IgD-negative memory B cell (primary cell): ENCODE measurements around the gene RPS10. TPM values are rescaled to one million over a fixed set of nuclear protein-coding genes. Genes with fewer than 3 reads are reported as not detected.

Experiments
- H3K27ac Mint-ChIP-seq, 3 donors: one replicate each; pipeline ENCODE4 v1.8.0; 2020 to 2022; ENCODE audit warnings: mild to moderate bottlenecking in 3 of 3, mixed read lengths in 3 of 3, moderate library complexity in 1 of 3
- H3K27me3 Mint-ChIP-seq: one replicate; pipeline ENCODE4 v1.8.0; 2021; ENCODE audit warnings: mixed read lengths
- H3K36me3 Mint-ChIP-seq: one replicate; pipeline ENCODE4 v1.8.0; 2020; ENCODE audit warnings: mild to moderate bottlenecking, mixed read lengths
- H3K4me1 Mint-ChIP-seq, 3 donors: one replicate each; pipeline ENCODE4 v1.8.0; 2020 to 2022; ENCODE audit warnings: mixed read lengths in 3 of 3, mild to moderate bottlenecking in 1 of 3
- H3K4me3 Mint-ChIP-seq, 4 donors: one replicate each; pipeline ENCODE4 v1.8.0; 2020 to 2022; ENCODE audit warnings: mild to moderate bottlenecking in 4 of 4, mixed read lengths in 4 of 4, moderate library complexity in 3 of 4
- H3K9me3 Mint-ChIP-seq, 3 donors: one replicate each; pipeline ENCODE4 v1.8.0; 2020 to 2021; ENCODE audit warnings: mixed read lengths in 3 of 3, mild to moderate bottlenecking in 1 of 3
- polyA plus RNA-seq: library from polyadenylated mRNA; unstranded; fragments of 300-500 nt; fragmentation: Illumina TruSeq; gene quantifications from one replicate; pipeline ENCODE4 v1.2.3, GENCODE V29; 2021

The RPS10 gene
- polyA plus RNA-seq, 1 donor from 2014 or later, result 2,052 TPM

DNA sequence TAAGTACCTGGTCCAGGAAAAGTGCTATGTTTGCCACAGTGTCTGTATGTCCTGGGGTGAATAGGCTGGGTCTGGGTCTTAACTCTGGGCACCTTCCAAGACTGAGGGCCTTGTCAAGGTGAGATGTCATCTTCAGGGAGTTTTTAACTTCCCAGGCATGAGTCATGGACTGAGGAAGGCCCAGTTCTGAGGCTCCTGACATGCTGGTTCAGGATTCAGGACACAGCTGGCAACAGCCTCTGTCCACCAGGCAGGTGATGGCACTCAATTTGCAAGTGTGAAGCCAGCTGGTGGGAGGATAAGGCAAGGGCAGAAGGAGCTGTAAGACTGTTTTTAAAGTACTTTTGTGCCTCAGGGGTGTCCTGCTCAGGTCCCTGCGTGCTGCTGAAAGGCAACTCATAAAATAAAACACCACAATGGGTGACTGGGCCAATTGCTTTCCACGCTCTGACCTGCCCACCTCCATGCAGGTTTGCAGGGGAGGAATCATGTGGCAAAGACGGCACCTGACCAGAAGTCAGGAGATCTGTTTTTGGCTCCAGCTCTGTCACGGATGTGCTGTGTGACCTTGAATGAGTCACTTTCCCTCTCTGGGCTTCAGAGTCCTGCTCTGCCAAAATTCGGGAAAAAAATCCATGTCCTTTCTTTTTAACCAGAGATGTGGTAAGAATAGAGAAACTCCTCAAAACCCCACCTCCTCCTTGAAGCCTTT is 35.1 kb upstream of the RPS10 start:
- Mint-ChIP-seq H3K27ac (peak overlapping the region in 1 of 3 donors; percentile 53), H3K4me3 (no peak overlapping the region)

DNA sequence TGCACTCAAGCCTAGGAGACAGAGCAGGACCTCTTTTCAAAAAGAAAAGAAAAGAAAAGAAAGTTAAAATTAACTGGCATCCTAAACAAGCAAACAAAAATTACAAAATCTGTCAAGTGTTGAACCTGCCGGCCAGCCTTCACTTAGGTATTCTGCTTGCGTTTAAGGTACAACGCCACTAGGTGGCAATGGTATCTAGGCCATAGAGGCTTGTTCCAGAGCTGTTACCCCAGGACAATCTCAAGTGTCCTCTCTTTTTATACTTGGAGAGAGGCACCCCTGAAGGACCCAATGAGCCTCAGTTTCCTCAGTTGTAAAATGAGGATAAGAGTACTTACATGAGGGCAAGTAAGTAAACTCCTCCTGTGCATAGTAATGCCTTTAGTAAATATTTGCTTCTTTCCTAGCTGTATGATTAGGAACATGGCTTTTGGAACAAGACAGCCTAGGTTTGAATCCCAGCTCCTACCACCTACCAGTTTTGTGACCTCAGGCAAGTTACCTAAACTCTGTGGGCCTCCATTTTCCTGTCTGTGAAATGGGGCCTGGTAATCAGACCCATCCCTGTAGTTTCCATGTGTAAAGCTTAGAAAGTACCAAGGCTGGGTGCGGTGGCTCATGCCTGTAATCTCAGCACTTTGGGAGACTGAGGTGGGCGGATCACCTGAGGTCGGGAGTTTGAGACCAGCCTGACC is 34.2 kb upstream of the RPS10 start:
- H3K4me1 Mint-ChIP-seq, result peaks cover 0 to 4% (median 4%) of the 10 kb centered on the region in 3 donors
- H3K9me3 Mint-ChIP-seq, result no peaks in the 10 kb centered on the region
- H3K4me3 Mint-ChIP-seq, result no peak overlapping the region
- no peak overlapping the region for H3K27ac Mint-ChIP-seq
- no peaks in the 10 kb centered on the region for H3K36me3 Mint-ChIP-seq
- peaks cover 10% of the 10 kb centered on the region for H3K27me3 Mint-ChIP-seq

More for the DNA sequence above, 35.1 kb upstream of the RPS10 start:
- H3K4me1 Mint-ChIP-seq, result peaks cover 4 to 6% (median 5%) of the 10 kb centered on the region in 3 donors
- no peaks in the 10 kb centered on the region for H3K36me3 Mint-ChIP-seq
- no peaks in the 10 kb centered on the region for H3K9me3 Mint-ChIP-seq
- H3K27me3 Mint-ChIP-seq, result peaks cover 14% of the 10 kb centered on the region

DNA sequence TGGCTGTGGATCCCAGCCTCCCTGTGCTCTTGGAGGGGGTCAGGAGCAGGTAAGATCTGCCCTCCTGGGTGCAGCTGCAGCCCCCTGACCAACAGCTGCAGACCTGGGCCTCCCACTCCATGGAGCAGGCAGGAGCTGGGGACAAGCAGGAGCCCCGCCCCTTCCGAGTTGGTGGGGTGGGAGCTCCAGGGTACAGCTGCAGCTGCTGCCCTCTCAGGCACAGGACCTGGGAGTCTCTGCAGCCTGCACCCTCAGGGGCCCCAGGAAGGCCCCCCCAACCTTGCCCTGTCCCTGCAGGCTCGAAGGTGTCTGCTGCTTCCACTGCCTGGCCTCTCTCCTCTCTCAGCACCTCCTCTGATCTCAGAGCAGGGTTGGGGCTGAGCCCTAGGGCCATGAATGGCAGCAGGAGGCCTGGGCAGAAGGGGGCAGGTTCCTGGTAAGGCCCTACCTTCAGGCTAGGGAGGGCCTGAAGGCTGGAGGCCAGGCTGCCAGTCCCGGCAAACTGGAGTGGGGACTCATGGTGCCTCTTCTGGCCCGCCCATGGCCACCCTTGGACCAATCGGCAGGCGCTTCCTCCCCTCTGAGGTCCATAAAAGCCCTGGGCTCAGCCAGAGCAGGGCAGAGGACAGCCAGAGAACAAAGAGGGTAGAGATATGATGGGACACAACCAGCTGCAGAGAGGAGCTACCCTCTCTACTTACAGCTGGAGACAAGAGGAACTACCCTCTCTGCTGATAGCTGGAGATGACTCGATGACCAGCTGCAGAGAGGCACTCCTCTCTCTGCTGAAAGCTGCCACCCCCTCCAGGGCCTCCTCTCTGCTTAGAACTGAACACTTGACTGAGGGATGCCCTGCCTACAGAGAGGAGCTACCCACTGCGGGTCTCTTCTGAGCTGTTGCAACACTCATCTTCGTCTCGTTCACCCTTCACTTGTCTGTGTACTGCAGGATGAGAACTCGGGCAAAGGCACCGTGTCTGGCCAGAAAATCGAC is 32.2 kb upstream of the RPS10 start:
- Mint-ChIP-seq H3K4me1 (peaks cover 0 to 2% (median 0%) of the 10 kb centered on the region in 3 donors), H3K36me3 (no peaks in the 10 kb centered on the region), H3K27me3 (peaks cover under 1% of the 10 kb centered on the region), H3K9me3 (no peaks in the 10 kb centered on the region), H3K4me3 (no peak overlapping the region), H3K27ac (peak overlapping the region in 1 of 3 donors; percentile 39)

DNA sequence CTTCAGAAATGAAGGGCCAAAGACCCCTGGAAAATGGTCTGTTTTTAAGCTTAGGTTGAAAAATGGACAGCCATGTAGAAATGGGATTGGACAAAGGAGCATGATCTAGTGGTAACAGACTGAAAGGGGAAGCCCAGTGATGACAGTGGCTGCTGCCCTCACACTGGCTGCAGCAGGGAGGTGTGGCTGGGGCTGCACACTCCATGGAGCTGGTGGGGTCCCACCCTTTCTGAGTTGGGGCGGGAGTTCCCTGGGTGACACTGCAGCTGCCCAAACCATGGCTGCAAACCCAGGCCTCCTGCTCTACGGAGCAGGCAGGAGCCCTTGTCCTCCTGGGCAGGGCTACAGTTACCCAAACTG is 31.5 kb upstream of the RPS10 start:
- Mint-ChIP-seq H3K27ac (no peak overlapping the region), H3K27me3 (no peaks in the 10 kb centered on the region), H3K4me3 (no peak overlapping the region), H3K36me3 (no peaks in the 10 kb centered on the region), H3K4me1 (no peaks in the 10 kb centered on the region), H3K9me3 (no peaks in the 10 kb centered on the region)

GRCh38 chr6:34455831-34456230 is 30.0 kb upstream of the RPS10 start:
- no peaks in the 10 kb centered on the region for H3K4me1 Mint-ChIP-seq
- H3K27me3 Mint-ChIP-seq, result no peaks in the 10 kb centered on the region
- no peak overlapping the region for H3K4me3 Mint-ChIP-seq
- H3K9me3 Mint-ChIP-seq, result peaks cover 0 to 6% (median 4%) of the 10 kb centered on the region in 3 donors
- no peak overlapping the region for H3K27ac Mint-ChIP-seq
- H3K36me3 Mint-ChIP-seq, result no peaks in the 10 kb centered on the region

GRCh38 chr6:34451192-34451591 is 25.3 kb upstream of the RPS10 start:
- Mint-ChIP-seq H3K27ac (no peak overlapping the region), H3K4me3 (no peak overlapping the region), H3K27me3 (peaks cover 4% of the 10 kb centered on the region), H3K36me3 (no peaks in the 10 kb centered on the region), H3K4me1 (no peaks in the 10 kb centered on the region), H3K9me3 (peaks cover 0 to 6% (median 4%) of the 10 kb centered on the region in 3 donors)

GRCh38 chr6:34447910-34448309 is 22.0 kb upstream of the RPS10 start:
- no peaks in the 10 kb centered on the region for H3K4me1 Mint-ChIP-seq
- peaks cover 0 to 6% (median 4%) of the 10 kb centered on the region in 3 donors for H3K9me3 Mint-ChIP-seq
- no peaks in the 10 kb centered on the region for H3K36me3 Mint-ChIP-seq
- no peak overlapping the region for H3K27ac Mint-ChIP-seq
- H3K27me3 Mint-ChIP-seq, result peaks cover 4% of the 10 kb centered on the region
- no peak overlapping the region for H3K4me3 Mint-ChIP-seq

GRCh38 chr6:34447386-34447785 is 21.5 kb upstream of the RPS10 start:
- Mint-ChIP-seq H3K27ac (no peak overlapping the region), H3K4me1 (no peaks in the 10 kb centered on the region), H3K9me3 (peaks cover 0 to 6% (median 4%) of the 10 kb centered on the region in 3 donors), H3K36me3 (no peaks in the 10 kb centered on the region), H3K27me3 (peaks cover 4% of the 10 kb centered on the region), H3K4me3 (no peak overlapping the region)

DNA sequence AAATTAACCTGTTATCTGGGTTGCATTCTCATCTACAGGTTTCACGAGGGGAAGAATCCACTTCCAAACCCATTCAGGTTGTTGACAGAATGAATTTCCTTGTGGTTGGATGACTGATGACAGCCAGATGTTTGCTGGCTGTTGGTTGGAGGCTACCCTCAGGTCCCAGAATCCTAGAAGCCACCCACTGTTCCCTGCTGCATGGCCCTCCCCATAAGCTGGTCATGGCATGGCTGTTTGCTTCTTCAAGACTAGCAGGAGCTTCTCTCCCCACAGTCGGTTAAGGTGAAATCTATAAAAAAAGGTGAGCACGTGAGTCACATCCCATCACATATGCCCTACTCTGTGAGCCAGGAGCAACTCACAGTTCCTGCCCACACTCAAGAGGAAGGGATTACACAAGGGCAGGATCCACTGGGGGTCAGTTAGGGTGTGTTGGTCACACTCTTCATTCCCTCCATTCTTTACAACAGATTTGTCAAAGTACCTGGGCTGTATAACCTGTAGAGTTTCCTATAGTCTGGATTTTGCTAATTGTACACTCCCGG is 19.5 kb upstream of the RPS10 start:
- Mint-ChIP-seq H3K27ac (no peak overlapping the region), H3K36me3 (no peaks in the 10 kb centered on the region), H3K4me3 (no peak overlapping the region), H3K9me3 (no peaks in the 10 kb centered on the region), H3K4me1 (peaks cover 0 to 5% (median 2%) of the 10 kb centered on the region in 3 donors), H3K27me3 (peaks cover 4% of the 10 kb centered on the region)

GRCh38 chr6:34441526-34441925 is 15.7 kb upstream of the RPS10 start:
- Mint-ChIP-seq H3K4me3 (peak overlapping the region in 1 of 4 donors; percentile 60), H3K27me3 (no peaks in the 10 kb centered on the region), H3K9me3 (peaks cover 0 to 4% (median 2%) of the 10 kb centered on the region in 3 donors), H3K36me3 (no peaks in the 10 kb centered on the region), H3K4me1 (peaks cover 0 to 5% (median 2%) of the 10 kb centered on the region in 3 donors), H3K27ac (peak overlapping the region in 1 of 3 donors; percentile 76)

DNA sequence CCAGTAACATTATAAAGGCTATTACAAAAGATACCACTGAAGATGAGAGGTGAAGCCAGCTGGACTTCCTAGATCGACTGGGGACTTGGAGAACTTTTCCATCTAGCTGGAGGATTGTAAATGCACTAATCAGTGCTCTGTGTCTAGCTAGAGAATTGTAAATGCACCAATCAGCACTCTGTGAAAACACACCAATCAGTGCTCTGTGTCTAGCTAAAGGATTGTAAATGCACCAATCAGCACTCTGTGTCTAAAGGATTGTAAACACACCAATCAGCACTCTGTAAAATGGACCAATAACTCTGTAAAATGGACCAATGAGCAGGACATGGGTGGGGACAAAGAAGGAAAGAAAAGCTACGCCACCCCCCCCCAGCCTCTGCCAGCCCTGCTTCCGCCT is 13.6 kb upstream of the RPS10 start:
- no peak overlapping the region for H3K4me3 Mint-ChIP-seq

GRCh38 chr6:34438705-34439104 is 12.8 kb upstream of the RPS10 start:
- Mint-ChIP-seq H3K9me3 (peaks cover 0 to 4% (median 2%) of the 10 kb centered on the region in 3 donors), H3K27ac (peak overlapping the region in 1 of 3 donors; percentile 65)

More for the DNA sequence above, 13.6 kb upstream of the RPS10 start:
- Mint-ChIP-seq H3K27me3 (no peaks in the 10 kb centered on the region), H3K9me3 (peaks cover 0 to 4% (median 2%) of the 10 kb centered on the region in 3 donors), H3K4me1 (peaks cover 0 to 5% (median 2%) of the 10 kb centered on the region in 3 donors), H3K36me3 (no peaks in the 10 kb centered on the region), H3K27ac (peak overlapping the region in 1 of 3 donors; percentile 65)

DNA sequence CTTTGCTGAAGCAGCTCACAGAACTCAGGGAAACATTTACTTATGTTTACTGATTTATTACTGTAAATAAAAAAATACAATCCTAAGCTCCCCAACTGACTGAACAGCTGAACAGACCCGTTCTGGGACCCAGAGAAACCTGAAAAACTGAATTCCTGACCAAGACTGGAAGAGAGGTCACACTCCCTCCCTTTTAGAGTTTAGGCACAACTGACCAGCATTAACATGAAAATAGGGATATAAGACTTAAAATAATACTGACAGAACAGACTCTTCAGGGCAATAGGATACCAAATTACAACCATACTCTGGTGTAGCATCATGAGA is 11.7 kb upstream of the RPS10 start:
- Mint-ChIP-seq H3K4me3 (no peak overlapping the region), H3K4me1 (peaks cover 0 to 5% (median 2%) of the 10 kb centered on the region in 3 donors), H3K36me3 (no peaks in the 10 kb centered on the region), H3K27me3 (no peaks in the 10 kb centered on the region), H3K27ac (peak overlapping the region in 1 of 3 donors; percentile 46), H3K9me3 (peaks cover 0 to 4% (median 2%) of the 10 kb centered on the region in 3 donors)

More at GRCh38 chr6:34438705-34439104, 12.8 kb upstream of the RPS10 start:
- Mint-ChIP-seq H3K4me3 (no peak overlapping the region), H3K27me3 (no peaks in the 10 kb centered on the region), H3K36me3 (no peaks in the 10 kb centered on the region), H3K4me1 (peaks cover 0 to 5% (median 2%) of the 10 kb centered on the region in 3 donors)

GRCh38 chr6:34436803-34437643 is 11.2 kb upstream of the RPS10 start:
- Mint-ChIP-seq H3K36me3 (no peaks in the 10 kb centered on the region), H3K4me3 (no peak overlapping the region), H3K4me1 (peaks cover 0 to 5% (median 2%) of the 10 kb centered on the region in 3 donors), H3K27me3 (no peaks in the 10 kb centered on the region), H3K27ac (no peak overlapping the region), H3K9me3 (peaks cover 0 to 4% (median 2%) of the 10 kb centered on the region in 3 donors)
